Esophagus mucosa (tissue), 1 donor: ENCODE results near the gene MSRB1. TPM values are rescaled to one million over a fixed set of nuclear protein-coding genes. Genes with fewer than 3 reads are reported as not detected.

ENCODE experiments used
- ATAC-seq: fragments of 200-7000 bp; cut with Tn5 transposase; one replicate; pipeline ENCODE4 v1.9.1; 2020
- total RNA-seq: library from RNA; stranded (reverse); gene quantifications from one replicate; pipeline ENCODE4 v1.2.4, GENCODE V29; 2023
- donor health status: DM: yes; HTN: yes; CAD: no.

Gene MSRB1
- total RNA-seq, 1 donor from 2014 or later = 44.0 TPM

DNA sequence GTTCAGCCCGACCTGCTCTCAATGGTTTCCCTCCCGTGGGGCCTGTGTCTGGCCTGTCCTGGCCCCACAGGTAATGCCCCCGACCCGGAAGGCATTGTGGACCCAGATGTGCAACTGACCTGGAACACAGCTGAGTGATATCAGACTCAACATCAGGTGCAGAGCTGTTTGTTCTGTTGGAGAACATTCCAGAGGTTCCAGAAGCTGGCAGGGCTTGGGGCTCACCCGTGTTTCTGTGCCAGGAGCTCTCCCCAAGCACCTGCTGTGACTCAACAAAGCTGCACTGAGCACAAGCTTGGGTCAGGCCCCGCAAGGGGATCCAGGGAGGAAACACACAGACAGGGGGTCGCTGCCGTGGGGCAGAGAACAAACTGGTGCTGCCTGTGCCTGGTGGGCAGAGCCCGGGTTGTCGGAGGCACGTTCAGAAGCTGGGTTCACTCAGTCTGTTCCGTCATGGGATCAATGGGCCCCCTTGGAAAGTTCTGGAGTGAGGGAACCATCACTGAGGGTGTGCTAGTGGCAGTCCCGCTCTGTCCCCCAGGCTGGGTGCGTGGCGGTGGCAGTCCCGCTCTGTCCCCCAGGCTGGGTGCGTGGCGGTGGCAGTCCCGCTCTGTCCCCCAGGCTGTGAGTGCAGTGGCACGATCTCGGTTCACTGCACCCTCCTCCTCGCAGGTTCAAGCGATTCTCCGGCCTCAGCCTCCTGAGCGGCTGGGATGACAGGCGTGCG, 46.9 kb downstream of the MSRB1 start:
- ATAC-seq = peak; percentile 57

DNA sequence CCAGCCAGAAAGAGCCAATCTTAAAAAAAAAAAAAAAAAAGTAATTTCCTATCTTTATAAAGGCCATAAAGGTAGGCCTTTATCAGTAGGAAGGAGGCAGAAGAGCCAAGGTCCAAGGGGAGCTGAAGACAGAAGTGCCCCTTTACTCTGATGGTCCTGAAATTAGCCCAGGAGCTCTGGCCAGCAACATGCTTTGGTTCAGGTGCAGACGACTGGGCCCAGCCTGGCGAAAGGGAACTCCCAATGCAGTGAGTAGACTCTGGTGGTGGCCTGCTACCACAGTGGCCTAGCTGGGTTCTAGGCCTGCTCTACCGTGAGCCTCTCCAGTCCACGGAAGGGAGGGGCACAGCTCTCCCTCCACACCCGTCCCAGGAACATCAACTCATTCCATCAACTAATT, 47.9 kb downstream of the MSRB1 start:
- ATAC-seq = no peak

DNA sequence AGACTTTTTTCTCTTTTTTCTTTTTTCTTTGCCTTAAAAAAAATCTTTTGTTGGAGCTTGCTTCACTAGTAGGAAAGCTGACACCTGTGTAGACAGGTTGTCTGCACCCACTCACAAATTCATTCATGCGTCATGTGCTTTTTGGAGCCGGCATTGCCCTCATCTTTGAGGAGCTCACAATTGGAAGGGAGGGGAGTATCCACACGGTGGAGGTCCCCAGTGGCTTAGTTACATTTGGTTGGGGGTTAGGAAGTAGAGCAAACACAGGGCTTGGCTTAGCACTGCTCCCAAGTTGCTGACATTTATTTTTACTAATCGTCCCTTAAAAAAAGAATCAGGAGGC, 52.3 kb downstream of the MSRB1 start:
- ATAC-seq = no peak

DNA sequence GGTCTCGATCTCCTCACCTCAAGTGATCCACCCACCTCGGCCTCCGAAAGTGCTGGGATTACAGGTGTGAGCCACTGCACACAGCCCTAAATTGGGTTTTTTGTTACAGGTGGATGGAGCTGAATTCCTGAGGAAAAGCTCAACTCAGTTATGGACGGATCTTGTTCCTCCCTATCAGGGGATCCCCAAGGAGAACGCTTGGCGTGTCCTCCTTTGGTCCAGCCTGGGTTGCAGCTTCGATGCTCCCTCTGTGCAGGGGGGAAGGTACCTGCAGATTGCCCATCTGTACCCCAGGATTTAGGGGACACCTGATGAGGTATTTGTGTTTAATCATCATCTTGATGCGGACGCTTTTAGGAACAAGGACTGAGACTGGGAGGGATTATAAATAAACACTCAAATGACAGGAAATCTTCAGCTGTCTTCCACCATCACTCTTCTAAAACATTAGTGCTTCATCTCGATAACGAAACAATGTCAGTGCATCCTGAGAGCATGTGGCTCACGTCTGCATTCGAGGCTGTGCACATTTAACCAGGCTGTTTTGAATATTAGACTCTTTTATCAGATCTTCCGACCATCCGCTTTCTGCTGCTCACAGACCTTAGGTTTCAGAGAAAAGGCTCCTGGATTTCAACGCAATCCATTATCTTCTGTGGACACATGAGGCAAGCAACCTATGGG, 52.8 kb downstream of the MSRB1 start:
- ATAC-seq = no peak

Other genes starting within 250 kb of the MSRB1 start
- gene MAPK8IP3, start 237.0 kb downstream of the MSRB1 start, total RNA-seq = 16.3 TPM
- gene NME3, start 171.7 kb downstream of the MSRB1 start, total RNA-seq = 29.6 TPM
- 13.0 TPM for gene EME2, start 170.4 kb downstream of the MSRB1 start, total RNA-seq
- 98.6 TPM for gene MRPS34, start 170.1 kb downstream of the MSRB1 start, total RNA-seq
- gene SPSB3, start 160.6 kb downstream of the MSRB1 start, total RNA-seq = 23.5 TPM
- 45.6 TPM for gene NUBP2, start 160.2 kb downstream of the MSRB1 start, total RNA-seq
- not detected for gene IGFALS, start 149.5 kb downstream of the MSRB1 start, total RNA-seq
- gene HAGH, start 116.4 kb downstream of the MSRB1 start, total RNA-seq = 16.9 TPM
- 28.1 TPM for gene FAHD1, start 116.0 kb downstream of the MSRB1 start, total RNA-seq
- gene MEIOB, start 71.0 kb downstream of the MSRB1 start, total RNA-seq = not detected
- gene HS3ST6, start 24.8 kb downstream of the MSRB1 start, total RNA-seq = 1.4 TPM
- 0.12 TPM for gene RPL3L, start 11.5 kb upstream of the MSRB1 start, total RNA-seq
- 115 TPM for gene NDUFB10, start 16.3 kb upstream of the MSRB1 start, total RNA-seq
- gene RPS2, start 21.6 kb upstream of the MSRB1 start, total RNA-seq = 3,204 TPM
- gene RNF151, start 23.7 kb upstream of the MSRB1 start, total RNA-seq = not detected
- 31.5 TPM for gene TBL3, start 28.9 kb upstream of the MSRB1 start, total RNA-seq
- 4.6 TPM for gene NOXO1, start 38.3 kb upstream of the MSRB1 start, total RNA-seq
- 17.0 TPM for gene GFER, start 41.0 kb upstream of the MSRB1 start, total RNA-seq
- gene SYNGR3, start 46.8 kb upstream of the MSRB1 start, total RNA-seq = 0.16 TPM
- 41.0 TPM for gene ZNF598, start 66.6 kb upstream of the MSRB1 start, total RNA-seq
- gene NPW, start 76.6 kb upstream of the MSRB1 start, total RNA-seq = 0.80 TPM
- 21.6 TPM for gene NHERF2, start 83.7 kb upstream of the MSRB1 start, total RNA-seq
- gene NTHL1, start 104.6 kb upstream of the MSRB1 start, total RNA-seq = 15.8 TPM
- gene TSC2, start 104.8 kb upstream of the MSRB1 start, total RNA-seq = 49.5 TPM
- 34.8 TPM for gene PKD1, start 192.7 kb upstream of the MSRB1 start, total RNA-seq
- gene RAB26, start 205.4 kb upstream of the MSRB1 start, total RNA-seq = 6.0 TPM
- gene TRAF7, start 212.6 kb upstream of the MSRB1 start, total RNA-seq = 96.6 TPM